Erythroblast (primary cell): ENCODE measurements around the gene CFAP20DC.
"Not testable (repeated sequence)": the region's sequence is repeated elsewhere in the genome, so short reads cannot be mapped to it uniquely, and the experiment has no call there.

Experiments used
- DNase-seq, 2 experiments: peaks; one replicate each; lab custom pipeline; 2025; lab: John Stamatoyannopoulos, UW
- GATA1 ChIP-seq: IDR thresholded peaks from 2 replicates; pipeline ENCODE4 v1.6.1; 2011; ENCODE audit warnings: low read depth, mild to moderate bottlenecking, control low read depth, low read length, moderate library complexity
- POLR2A ChIP-seq: IDR thresholded peaks from 2 replicates; pipeline ENCODE4 v1.6.1; 2011; ENCODE audit warnings: mild to moderate bottlenecking, low read length

The CFAP20DC gene

GRCh38 chr3:58999134-58999773 is 50.6 kb downstream of the CFAP20DC start:
- peak; percentile 68 to 78 for DNase-seq
- no peak for TF ChIP-seq POLR2A

- DNase-seq: peak; percentile 93 to 95
Observed at GRCh38 chr3:58998476-58999117, 51.2 kb downstream of the CFAP20DC start.

GRCh38 chr3:58996730-58997129 is 53.1 kb downstream of the CFAP20DC start:
- DNase-seq: no peak
- TF ChIP-seq POLR2A (no peak), GATA1 (no peak)

More at GRCh38 chr3:58998476-58999117, 51.2 kb downstream of the CFAP20DC start:
- TF ChIP-seq GATA1 (no peak), POLR2A (peak; percentile 72)

- peak; percentile 77 to 88 for DNase-seq
- TF ChIP-seq POLR2A (no peak), GATA1 (no peak)
Observed at GRCh38 chr3:58994746-58995330, 55.0 kb downstream of the CFAP20DC start.

GRCh38 chr3:58993547-58993946 is 56.3 kb downstream of the CFAP20DC start:
- no peak for TF ChIP-seq GATA1
- no peak for TF ChIP-seq POLR2A
- no peak for DNase-seq

GRCh38 chr3:58991623-58992022 is 58.2 kb downstream of the CFAP20DC start:
- no peak for DNase-seq

GRCh38 chr3:58991026-58991425 is 58.8 kb downstream of the CFAP20DC start:
- no peak for DNase-seq
- no peak for TF ChIP-seq POLR2A
- no peak for TF ChIP-seq GATA1

More at GRCh38 chr3:58991623-58992022, 58.2 kb downstream of the CFAP20DC start:
- TF ChIP-seq GATA1 (no peak), POLR2A (no peak)

- TF ChIP-seq GATA1: no peak
- TF ChIP-seq POLR2A: no peak
- no peak for DNase-seq
Observed at GRCh38 chr3:58989955-58990354, 59.9 kb downstream of the CFAP20DC start.

- DNase-seq: no peak
- TF ChIP-seq GATA1: no peak
- no peak for TF ChIP-seq POLR2A
Observed at GRCh38 chr3:58989163-58989562, 60.7 kb downstream of the CFAP20DC start.

- no peak for TF ChIP-seq GATA1
- TF ChIP-seq POLR2A: no peak
- no peak for DNase-seq
Observed at GRCh38 chr3:58988041-58988440, 61.8 kb downstream of the CFAP20DC start.

GRCh38 chr3:58986654-58987053 is 63.2 kb downstream of the CFAP20DC start:
- no peak for DNase-seq
- TF ChIP-seq GATA1 (no peak), POLR2A (no peak)

GRCh38 chr3:58979840-58980239 is 70.0 kb downstream of the CFAP20DC start:
- TF ChIP-seq GATA1: no peak
- TF ChIP-seq POLR2A: no peak
- peak in 1 of 2 experiments; percentile 49 for DNase-seq

GRCh38 chr3:58973796-58974195 is 76.0 kb downstream of the CFAP20DC start:
- TF ChIP-seq GATA1 (no peak), POLR2A (no peak)
- no peak for DNase-seq

GRCh38 chr3:58967866-58968265 is 82.0 kb downstream of the CFAP20DC start:
- DNase-seq: not testable (repeated sequence)
